Hematopoietic multipotent progenitor cell treated with erythropoietin and hydrocortisone succinate and interleukin-3 and kit ligand, for 6 days (in vitro differentiated cells): ENCODE data around the gene IL11.

Experiments used
- DNase-seq: peaks from one replicate; pipeline ENCODE4 v3.0.0-alpha.2; 2015

IL11 gene

GRCh38 chr19:55390461-55390880, 20.2 kb upstream of the IL11 start:
- DNase-seq: no peak

GRCh38 chr19:55389386-55390317, 19.4 kb upstream of the IL11 start:
- no peak for DNase-seq

GRCh38 chr19:55387736-55388497, 17.7 kb upstream of the IL11 start:
- DNase-seq: no peak

GRCh38 chr19:55386493-55386971, 16.3 kb upstream of the IL11 start:
- peak; percentile 36 for DNase-seq

- DNase-seq: peak; percentile 99
These were observed 15.6 kb upstream of the IL11 start, which contains the start of gene RPL28 for GRCh38 chr19:55385724-55386492. Gene RPL28, plus strand, starts transcription at chr19:55385932. Its CDS starts 426 bp downstream, at chr19:55386358.

- peak; percentile 98 for DNase-seq
These were observed 14.9 kb upstream of the IL11 start for GRCh38 chr19:55384920-55385723.

GRCh38 chr19:55384131-55384919, 14.1 kb upstream of the IL11 start, which contains the start of gene TMEM238:
Gene TMEM238, minus strand, starts transcription at chr19:55384292. Its CDS starts 33 bp downstream, at chr19:55384259.
- peak; percentile 75 for DNase-seq

- peak; percentile 77 for DNase-seq
These were observed 13.2 kb upstream of the IL11 start for GRCh38 chr19:55383279-55384130.

- no peak for DNase-seq
These were observed 12.3 kb upstream of the IL11 start for GRCh38 chr19:55382522-55383054.

GRCh38 chr19:55382013-55382412, 11.8 kb upstream of the IL11 start:
- no peak for DNase-seq

- DNase-seq: no peak
These were observed 8.9 kb upstream of the IL11 start for GRCh38 chr19:55379174-55379573.

- no peak for DNase-seq
These were observed 7.3 kb upstream of the IL11 start for GRCh38 chr19:55377356-55378131.

- DNase-seq: peak; percentile 34
These were observed 6.1 kb upstream of the IL11 start, which contains the start of gene TMEM190 for GRCh38 chr19:55376241-55376933. Gene TMEM190, plus strand, starts transcription at chr19:55376826. Its CDS starts 28 bp downstream, at chr19:55376854.

- no peak for DNase-seq
These were observed 3.9 kb upstream of the IL11 start for GRCh38 chr19:55373993-55374757.

- no peak for DNase-seq
These were observed 3.2 kb upstream of the IL11 start for GRCh38 chr19:55373306-55373992.

GRCh38 chr19:55372316-55373081, 2.2 kb upstream of the IL11 start:
- no peak for DNase-seq
